ENCODE data around the gene RRP36.
"Not testable (repeated sequence)": the region's sequence is repeated elsewhere in the genome, so short reads cannot be mapped to it uniquely, and the experiment has no call there.

The RRP36 gene

GRCh38 chr6:43038727-43039126 lies 17.3 kb downstream of the RRP36 start:
- no peak for DNase-seq

GRCh38 chr6:43040542-43041257 lies 19.3 kb downstream of the RRP36 start:
- no peak for DNase-seq

- not testable (repeated sequence) for DNase-seq
Observed at GRCh38 chr6:43041475-43041874, 20.1 kb downstream of the RRP36 start.

- no peak for DNase-seq
Observed at GRCh38 chr6:43043310-43043709, 21.9 kb downstream of the RRP36 start.

DNA sequence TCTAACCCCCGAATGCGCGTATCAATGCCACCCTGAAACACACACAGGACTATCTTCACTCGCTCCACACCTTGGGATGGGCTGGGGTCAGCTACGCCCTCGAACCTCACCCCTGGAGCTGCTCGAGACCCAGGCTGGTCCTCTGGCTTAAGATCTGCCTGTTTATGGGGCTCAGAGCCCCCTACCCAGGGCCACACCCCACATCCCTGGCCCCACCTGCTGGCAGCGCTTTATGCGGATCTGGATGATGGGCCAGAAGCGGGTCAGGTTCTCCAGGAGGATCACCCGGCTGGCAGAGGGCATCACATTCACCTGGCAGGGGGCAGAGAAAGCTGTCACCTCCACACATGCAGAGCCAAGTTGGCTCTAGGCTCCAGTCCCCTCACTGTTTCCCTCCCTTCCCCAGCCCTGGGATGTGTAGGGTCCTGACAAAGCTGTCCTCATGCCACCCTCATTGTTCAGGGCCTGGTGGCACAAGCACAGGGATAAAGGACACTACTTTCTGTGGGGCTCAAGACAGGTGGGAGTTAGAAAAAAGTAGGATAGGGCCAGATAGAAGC lies 24.0 kb downstream of the RRP36 start:
- DNase-seq: no peak

DNA sequence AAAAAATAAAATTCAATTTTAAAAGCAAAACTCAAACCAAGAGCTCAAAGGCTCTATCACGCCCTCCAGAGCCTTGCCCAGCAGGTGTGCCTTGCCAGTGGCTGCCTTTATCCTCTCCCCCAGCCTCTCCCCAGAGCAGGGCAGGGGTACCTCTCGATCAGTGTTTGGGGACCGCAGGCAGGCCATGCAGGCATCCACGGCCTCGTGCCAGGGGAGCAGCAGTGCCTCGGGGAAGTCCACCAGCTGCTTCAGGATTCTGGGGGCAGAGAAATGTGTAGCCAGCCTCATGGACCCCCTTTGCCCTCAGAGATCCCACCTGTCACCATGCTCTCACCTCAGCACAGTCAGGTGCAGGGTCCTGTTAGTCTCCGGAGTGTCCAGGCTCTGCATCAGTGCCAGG lies 26.6 kb downstream of the RRP36 start:
- no peak for DNase-seq

DNA sequence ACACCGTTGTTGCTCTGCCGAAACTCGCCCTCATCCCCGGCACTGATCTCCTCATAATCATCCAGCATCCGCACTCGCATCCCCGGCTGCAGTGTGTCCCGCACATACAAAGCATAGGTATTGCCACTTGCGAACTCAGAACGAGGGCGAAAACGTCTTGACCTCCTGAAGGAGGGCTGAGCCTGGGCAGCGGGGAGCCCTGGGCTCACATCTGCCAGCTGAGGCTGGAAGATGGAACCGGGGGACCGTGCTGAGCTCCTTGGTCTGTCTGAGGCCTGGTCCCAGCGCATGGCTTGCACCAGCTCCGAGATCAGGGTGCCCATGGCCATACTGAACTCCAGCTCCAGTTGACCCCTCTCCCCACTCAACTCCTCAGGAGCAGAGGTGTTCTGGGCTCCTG lies 29.6 kb downstream of the RRP36 start:
- no peak for DNase-seq

DNA sequence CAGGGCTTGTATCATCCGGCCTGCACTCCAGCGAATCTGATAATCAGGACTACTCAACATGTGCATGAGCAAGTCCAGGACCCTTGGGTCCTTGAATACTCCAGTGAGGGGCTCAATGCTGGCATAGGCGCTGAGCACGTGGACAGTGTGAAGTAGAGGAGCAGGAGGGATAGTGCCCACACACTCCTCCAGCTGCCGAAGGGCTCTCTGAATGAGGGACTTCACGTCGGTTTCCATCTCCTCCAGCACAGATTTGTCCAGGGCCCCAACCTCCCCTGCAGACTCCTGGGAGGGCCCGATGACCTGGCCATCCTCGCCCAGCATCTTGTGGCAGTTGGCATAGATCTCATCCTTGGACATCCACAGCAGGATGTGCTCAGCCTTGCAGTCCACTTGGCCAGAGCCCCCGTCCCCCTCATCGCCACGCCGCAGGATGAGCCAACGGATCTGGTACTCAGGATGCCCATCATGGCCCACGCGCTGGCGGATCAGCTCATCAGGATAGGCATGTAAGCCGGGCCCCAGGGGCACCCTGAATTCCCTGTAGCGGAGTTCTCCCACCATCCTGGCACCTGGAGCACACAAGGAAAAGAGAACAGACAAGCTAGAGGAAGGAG lies 30.9 kb downstream of the RRP36 start:
- no peak for DNase-seq

- DNase-seq: no peak
Observed at GRCh38 chr6:43052842-43053544, 31.6 kb downstream of the RRP36 start.

DNA sequence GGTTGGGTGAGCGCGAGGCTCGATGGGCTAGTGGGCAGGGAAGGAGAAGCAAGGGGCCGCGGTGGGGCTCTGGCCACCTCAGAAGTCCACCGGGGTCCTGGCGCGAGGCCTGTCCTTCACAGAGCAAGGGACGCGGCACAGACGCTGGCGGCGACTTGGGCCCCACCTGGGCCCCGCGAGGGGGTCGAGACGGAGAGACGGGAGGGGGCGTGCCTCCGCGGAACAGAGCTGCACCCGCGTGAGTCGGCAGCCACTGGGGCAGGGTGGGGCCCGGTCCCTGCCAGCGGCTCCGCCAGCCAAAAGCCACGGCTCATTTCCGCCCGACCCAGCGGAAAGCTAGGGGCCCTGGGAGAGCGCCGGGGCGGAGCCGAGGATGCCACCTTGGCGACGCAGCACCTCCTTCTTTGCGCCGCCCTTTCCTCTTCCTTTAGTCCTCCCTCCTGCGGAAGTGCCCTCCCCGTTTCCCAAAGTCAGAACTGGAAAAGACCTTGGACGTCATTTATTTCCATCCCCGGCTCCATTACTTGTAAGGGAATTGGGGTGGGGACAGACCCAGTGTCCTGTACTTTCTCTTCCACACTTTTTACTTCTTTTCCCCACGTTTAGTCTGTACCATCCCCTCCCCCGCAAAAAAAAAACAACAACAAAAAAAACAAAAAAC lies 32.3 kb downstream of the RRP36 start, which contains the start of gene CUL7:
Gene CUL7 (minus strand): TSS at position 307 of the 661 bp plus-strand sequence. CDS start 1,063 bp downstream, outside the sequence.
- peak; percentile 89 for DNase-seq

GRCh38 chr6:43054206-43054943 lies 33.0 kb downstream of the RRP36 start:
- no peak for DNase-seq

DNA sequence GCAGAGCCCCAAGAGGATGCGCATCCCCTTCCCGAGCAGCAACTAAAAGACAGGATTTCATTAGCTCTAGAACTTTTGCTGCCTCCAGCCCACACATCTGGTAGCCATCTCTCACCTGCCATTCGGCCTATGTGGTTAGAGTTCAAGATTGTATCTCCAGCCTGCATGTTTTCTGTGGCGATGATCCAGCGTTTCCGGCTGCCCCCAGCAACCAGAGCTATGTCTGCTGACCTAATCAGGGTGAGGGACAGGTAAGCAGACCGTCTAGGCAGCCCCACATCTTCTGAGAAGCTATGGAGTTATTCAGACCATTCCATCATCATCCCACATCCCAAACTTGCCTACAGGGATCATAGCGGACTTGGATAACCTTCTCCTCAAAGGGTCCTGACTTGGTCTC lies 34.5 kb downstream of the RRP36 start:
- DNase-seq: no peak

DNA sequence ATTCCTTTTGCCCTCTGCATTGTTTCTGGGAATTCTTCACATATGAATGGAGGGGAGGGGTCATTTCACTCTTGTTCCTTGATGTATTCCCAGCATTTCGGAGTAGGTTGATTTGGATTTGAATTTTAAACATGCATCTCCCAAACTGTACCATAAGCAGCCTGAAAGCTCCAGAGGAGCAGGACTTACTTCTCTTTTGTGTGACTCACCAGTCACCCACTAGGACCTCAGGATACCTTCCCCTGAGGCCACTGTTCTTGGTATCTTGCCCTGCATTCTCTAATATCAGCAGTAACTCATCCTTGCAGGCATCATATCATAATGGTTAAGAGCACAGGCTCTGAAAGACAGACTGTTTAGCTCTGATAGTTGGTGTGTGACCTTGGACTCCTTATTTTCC lies 37.1 kb downstream of the RRP36 start:
- no peak for DNase-seq

- peak; percentile 95 for DNase-seq
Observed at GRCh38 chr6:43059168-43060033, 38.0 kb downstream of the RRP36 start, which contains the start of the genes KLC4 and MRPL2. TSS of gene KLC4 (plus strand) at chr6:43059631. CDS start at chr6:43061336, 1,705 bp downstream. TSS of gene MRPL2 (minus strand) at chr6:43059434. CDS start at chr6:43059381, 53 bp downstream.

DNA sequence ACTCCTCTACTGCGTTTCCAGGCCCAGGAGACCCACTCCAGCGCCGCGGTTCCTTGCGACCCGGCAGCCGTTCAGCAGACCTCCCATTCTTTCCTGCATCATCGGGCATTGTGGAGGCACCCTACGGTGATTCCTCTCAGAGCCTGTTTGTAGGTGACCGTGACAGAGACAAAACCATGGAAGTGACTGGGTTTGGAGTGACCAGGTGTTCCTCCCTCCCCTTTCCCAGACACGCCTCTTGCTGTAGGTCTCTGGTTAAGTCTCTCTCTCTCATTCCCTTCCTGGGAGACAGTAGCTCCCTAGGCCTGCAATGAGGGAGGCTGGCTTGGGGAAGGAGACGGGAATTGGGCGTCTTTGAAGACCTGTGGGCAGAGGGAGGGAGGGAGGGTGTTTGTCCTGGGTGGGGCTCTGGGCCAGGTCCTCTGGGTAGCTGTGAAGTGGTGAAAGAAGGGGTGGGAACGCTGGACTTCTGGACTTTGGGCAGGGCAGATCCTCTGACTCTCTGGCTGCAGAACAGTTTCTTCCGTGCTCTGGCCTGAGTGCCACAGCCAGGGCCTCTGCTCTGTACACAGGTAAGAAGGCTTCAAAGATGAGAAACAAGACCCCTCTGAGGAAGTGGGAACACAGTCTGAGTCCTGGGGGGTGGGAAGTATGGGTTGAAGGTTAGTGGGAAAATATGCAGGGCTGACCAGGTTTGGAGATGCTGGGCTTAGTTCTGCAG lies 38.8 kb downstream of the RRP36 start:
- no peak for DNase-seq

DNA sequence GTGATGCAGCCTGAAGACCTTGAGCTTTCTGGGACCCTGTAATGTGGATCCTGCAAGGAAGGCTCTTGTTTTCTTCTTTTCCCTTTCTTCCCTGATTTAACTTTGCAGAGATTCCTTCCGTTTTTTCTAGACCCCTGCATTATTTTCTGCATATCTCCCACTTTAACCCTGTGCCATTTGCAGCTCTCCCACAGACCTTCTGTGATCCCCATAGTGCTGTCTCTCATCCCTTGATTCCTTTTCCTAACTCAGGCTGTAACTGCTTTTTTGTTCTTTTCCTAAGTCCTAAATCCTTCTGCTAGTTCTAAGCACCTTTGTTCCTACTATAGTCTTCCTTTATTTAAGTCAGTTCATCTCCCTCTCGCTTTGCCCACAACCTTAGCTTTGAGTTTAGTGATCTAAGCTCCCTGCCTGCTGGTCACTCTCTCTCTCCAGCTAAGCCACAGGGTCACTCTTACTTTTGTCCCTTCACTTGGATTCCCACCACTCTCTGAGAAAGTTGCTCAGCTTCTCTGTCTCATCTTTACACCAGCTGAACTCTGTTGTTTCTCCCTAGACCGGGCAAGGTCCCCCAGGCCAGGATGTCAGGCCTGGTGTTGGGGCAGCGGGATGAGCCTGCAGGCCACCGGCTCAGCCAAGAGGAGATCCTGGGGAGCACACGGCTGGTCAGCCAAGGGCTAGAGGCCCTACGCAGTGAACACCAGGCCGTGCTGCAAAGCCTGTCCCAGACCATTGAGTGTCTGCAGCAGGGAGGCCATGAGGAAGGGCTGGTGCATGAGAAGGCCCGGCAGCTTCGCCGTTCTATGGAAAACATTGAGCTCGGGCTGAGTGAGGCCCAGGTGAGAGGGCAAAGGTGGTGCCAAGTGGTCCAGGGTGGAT lies 39.6 kb downstream of the RRP36 start:
- DNase-seq: no peak

GRCh38 chr6:43061861-43062260 lies 40.4 kb downstream of the RRP36 start:
- no peak for DNase-seq

DNA sequence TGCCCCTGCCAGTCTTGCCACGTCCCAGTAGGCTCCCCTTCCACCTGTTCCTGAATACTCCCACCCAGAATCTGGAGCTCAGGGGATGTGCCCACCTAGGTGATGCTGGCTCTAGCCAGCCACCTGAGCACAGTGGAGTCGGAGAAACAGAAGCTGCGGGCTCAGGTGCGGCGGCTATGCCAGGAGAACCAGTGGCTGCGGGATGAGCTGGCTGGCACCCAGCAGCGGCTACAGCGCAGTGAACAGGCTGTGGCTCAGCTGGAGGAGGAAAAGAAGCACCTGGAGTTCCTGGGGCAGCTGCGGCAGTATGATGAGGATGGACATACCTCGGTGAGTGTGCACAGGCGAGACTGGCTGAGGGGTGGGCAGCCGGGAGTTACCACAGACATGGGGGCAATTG lies 41.4 kb downstream of the RRP36 start:
- no peak for DNase-seq

DNA sequence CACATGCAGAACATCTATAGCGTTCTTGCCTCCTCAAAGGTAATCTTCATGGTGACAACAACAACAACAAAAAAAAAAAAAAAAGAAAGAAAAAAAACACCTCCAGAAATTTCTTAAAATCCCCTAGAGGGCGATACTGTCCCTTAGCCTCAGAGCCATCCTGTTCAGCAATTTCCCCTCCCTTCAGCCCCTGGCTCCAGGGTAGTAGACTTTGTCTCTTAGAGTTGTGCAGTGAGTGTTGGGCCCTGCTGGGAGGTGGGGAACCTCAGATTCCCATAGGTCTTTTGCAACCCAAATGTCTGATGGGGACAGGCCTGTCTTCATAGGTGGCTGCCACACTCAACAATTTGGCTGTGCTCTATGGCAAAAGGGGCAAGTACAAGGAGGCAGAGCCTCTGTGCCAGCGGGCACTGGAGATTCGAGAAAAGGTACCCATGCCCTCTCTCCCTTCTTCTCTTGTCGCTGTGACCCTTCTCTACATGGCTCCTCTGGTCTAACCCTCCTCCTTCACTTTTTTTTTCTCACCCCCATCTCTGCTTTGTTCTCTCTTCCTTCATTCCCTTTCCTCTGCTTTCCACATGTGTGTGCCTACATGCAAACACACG lies 48.7 kb downstream of the RRP36 start:
- no peak for DNase-seq
